ENCODE data around the gene HSD3B7.

Gene HSD3B7

GRCh38 chr16:30982548-30983288, 2.3 kb upstream of the HSD3B7 start:
- no peak for DNase-seq (ENCODE audit: low read depth in 2 of 2)

GRCh38 chr16:30983289-30983889, 1.6 kb upstream of the HSD3B7 start:
- DNase-seq (ENCODE audit: low read depth in 2 of 2): no peak

GRCh38 chr16:30983898-30984610, 953 bp upstream of the HSD3B7 start:
- no peak for DNase-seq (ENCODE audit: low read depth in 2 of 2)

GRCh38 chr16:30985401-30986128, 558 bp downstream of the HSD3B7 start:
- no peak for DNase-seq (ENCODE audit: low read depth in 2 of 2)

GRCh38 chr16:30986129-30986991, 1.4 kb downstream of the HSD3B7 start:
- no peak for DNase-seq (ENCODE audit: low read depth in 2 of 2)

DNA sequence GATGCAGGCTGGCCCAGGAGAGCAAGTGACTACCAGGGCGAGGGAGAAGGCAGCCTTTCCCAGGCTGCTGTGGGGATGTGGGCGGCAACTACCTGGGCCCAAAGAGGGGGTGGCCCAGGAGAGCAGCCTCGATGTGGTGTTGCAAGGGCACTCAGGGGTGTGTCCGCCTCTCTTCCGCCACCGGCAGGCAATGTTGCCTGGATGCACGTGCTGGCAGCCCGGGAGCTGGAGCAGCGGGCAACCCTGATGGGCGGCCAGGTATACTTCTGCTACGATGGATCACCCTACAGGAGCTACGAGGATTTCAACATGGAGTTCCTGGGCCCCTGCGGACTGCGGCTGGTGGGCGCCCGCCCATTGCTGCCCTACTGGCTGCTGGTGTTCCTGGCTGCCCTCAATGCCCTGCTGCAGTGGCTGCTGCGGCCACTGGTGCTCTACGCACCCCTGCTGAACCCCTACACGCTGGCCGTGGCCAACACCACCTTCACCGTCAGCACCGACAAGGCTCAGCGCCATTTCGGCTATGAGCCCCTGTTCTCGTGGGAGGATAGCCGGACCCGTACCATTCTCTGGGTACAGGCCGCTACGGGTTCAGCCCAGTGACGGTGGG, 2.7 kb downstream of the HSD3B7 start:
- no peak for DNase-seq (ENCODE audit: low read depth in 2 of 2)

GRCh38 chr16:30989469-30990047, 4.6 kb downstream of the HSD3B7 start:
- no peak for DNase-seq (ENCODE audit: low read depth in 2 of 2)

DNA sequence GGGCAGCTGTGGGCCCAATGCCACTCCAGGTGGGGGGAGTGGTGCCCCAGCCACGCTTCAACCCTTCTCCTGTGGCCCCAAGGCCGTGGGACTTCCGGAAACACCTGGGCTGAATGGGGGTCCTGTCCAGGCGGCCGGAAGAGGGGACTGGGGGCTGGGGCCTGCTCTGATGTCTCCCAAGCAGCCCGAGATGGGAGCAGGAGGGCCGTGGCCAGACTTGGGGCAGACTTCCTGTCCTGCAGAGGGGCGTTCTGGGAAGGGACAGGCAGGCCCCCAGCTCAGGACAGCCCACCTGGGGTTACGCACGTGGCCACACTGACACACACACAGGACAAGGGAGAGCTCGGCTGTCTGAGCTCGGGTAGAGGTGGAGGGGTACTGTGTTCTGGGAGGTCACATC, 5.1 kb downstream of the HSD3B7 start:
- no peak for DNase-seq (ENCODE audit: low read depth in 2 of 2)

DNA sequence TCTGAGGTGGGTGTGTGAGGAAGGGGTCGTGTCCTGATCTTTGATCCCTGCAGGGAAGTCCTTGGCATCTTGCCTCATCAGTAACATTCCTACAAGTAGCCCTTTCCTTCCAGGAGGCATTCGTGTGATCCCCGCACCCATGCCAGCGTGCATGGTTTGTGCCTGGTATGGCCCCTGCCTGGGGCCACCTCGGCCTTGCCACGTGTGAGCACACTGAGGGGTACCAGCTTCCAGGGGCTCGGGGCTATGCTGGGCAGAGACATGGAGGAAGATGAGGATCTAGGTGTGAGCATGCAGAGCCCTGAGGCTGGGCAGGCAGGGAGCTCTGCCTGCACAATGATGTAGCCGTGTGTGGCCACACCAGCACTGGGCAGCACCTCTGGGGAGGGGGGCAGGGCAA, 6.0 kb downstream of the HSD3B7 start:
- DNase-seq (ENCODE audit: low read depth in 2 of 2): no peak

DNA sequence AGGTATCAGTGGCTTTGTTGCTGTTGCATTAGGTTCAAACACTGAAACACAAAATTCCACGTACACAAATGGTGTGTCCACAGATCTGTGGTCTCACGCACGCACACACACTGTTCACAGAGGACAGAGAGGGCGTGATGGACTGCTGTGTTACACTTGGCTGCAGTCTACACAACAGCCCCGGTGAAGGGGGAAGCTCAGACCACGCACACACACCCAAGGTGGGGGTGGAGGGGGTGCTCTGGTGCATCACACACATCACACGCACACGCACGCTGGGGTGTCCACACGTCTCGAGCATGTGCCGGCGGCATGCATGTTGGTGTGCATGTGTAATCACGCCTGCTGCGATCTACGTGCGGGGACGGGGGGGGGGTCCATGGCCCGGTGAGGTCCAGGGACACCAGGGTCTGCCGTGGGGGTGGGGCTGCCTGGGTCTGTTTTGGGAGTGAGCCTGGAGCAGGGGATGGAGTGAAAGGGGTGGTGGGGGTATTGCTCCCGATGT, 7.3 kb downstream of the HSD3B7 start:
- DNase-seq (ENCODE audit: low read depth in 2 of 2): no peak

DNA sequence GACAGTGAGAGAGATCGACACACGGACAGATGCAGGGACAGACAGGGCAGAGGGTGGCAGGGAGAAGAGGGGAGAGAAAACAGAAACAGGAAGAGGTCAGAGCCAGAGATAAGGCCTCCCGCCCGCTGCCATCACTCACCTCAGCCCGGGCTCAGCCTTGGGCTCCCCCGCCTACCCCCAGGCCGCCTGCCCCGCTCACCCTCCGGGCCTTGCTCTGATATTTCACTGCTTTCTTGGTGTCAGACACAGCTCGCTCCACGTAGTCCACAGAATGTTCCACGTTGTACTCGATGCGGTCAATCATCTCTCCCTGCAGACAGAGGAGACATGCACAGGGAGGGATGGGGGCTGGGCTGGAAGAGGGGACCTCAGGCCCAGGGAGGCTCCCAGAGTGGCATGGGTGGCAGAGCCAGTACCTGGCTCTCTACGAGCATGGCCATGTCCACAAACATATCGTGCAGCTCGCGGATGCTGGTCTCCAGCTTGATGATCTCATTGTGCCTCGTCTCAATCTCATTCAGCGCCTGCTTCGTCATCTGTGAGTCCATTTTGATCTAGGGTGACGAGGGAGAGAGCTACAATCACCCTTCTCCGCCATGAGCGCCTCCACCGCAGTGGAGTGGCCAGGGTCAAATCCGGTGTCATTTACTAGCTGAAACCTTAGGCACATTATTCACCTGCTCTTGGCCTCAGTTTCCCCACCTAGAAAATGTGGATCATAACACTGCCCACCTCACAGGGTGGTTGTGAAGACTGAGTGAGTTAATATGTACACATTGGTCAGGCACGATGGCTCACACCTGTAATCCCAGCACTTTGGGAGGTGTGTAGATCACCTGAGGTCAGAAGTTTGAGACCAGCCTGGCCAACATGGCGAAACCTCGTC, 8.2 kb downstream of the HSD3B7 start:
- DNase-seq (ENCODE audit: low read depth in 2 of 2): no peak

DNA sequence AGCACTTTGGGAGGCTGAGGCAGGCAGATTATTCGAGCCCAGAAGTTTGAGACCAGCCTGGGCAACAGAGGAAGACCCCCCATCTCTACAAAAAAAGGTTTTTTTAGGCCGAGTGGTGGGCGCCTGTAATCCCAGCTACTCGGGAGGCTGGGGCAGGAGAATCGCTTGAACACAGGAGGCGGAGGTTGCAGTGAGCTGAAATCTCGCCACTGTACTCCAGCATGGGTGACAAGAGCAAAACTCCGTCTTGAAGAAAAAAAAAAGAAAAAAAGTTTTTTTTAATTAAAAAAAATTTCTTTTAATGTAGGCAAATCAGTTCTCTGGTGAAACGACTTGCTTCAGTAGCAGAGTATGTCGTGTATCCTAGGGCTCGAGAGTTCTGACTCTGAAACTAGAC, 10.9 kb downstream of the HSD3B7 start:
- no peak for DNase-seq (ENCODE audit: low read depth in 2 of 2)

GRCh38 chr16:30996324-30996984, 11.4 kb downstream of the HSD3B7 start:
- DNase-seq (ENCODE audit: low read depth in 2 of 2): no peak

DNA sequence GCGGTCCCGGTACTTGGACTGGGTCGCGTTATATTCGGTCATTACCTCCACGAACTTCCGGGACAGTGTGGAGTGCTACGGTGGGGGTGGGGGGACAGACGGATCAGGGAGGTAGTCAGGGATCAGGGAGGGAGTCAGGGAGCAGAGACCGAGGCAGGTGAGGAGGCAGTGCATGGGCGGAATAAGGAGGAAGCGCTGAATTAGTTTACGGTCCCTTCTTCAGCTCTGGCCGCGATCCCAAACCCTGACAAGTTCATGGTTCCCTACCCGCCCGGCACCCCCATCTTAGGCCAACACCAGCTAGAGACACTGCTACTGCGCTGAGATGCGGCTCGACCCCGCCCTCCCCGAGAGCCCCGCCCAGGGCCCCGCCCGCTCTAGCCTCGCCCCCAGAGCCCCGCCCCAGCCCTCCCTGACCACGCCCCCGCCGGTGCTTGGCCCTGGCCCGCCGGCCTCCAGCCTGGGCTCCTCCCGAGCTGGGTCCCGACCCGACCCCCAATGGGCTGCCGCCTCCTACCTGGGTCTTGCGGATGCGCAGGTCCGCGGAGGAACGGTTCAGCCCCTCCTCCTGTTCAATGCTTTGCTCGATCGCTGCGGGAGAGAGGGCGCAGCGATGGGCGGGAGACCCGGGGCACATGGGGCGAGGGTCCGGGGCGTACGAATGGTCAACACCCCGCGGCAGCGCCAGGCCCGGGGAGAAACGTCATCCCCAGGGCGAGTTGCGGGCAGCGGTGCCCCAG, 12.1 kb downstream of the HSD3B7 start:
- peak; percentile 83 to 84 for DNase-seq (ENCODE audit: low read depth in 2 of 2)

DNA sequence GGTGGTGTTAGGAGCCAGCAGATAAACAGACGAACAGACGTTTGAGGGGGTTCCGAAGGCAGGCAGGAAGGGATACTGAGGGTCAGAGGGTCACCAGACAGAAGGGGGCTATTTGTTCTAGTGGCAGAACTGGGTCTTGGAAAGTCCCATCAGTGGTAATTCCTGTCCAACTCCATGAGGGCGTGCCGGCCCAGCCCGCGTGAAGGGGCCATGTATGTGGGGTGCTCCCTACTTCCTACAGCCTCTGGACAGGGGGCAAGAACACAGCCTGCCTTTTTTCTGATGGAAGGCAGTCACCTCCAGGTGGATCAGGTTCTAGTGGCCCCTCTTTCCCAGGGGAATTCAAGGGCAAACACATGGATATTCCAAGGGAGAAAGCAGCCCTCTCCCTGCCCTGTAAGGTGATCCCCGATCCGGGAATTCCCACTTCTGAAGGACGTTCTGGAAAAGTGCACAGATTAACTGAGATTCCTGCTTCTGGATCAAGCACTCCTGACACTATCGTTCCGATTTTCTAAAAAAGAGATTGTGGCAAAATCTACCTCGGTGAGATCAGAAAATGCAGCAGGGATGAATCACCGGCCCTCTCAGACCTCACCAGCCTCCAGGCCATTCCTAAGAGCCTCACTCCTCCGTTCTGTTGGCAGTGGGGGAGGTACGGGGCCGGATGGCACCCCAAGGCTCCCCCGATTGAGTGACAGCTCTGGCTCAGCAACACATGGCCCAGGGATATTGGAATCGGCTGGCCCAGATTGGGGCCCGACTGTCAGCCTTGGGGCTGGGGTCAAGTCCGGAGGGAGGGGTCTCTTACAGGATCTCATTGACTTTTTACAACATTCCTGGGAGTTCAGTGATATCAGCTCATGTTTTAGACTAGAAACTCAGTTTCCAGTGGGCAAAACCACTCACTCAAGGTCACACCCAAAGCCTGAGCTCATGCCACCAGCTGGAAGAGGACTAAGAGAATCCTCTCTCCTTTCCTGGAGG, 13.0 kb downstream of the HSD3B7 start:
- no peak for DNase-seq (ENCODE audit: low read depth in 2 of 2)

DNA sequence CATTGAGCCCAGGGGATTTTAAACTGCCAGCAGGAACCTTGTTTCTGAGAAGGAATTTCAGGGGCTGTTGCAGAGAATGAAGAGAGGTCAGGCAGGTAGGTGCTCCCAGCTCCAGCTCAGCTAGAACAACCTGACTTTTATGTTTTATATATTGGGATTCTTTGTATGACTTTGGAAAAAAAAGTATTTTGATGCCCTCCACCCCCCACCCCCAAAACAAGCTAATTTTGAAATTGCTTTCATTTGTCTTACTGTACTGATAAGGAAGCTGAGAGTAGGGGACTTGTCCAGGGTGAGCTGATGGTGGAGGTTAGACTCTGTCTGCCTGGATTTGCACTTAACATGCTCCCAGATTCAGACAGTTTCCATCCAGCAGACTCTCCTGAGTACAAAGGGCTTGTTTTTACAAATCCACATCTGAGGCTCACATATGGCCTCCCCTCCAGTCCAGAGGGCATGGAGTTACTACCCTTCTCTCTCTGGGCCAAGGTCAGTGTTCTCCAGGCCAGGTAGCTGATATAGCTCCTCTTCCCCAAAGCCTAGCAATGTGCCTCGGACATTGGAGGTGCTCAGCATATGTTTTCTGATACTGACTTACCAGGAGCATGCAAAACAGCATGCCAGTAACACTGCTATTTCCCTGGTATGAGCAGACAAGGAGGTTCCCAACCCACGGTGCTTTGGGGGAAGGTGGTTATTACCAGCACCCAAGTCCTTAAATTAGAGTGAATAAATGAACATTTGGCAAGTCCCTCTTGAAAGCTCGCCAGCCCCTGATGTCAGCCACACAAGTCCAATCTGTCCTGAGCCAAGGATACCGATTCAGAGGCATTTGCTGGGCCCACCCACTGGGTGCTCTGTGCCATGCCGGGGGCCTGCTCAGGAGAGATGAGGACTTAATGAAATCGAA, 14.1 kb downstream of the HSD3B7 start:
- no peak for DNase-seq (ENCODE audit: low read depth in 2 of 2)
